Gastroesophageal sphincter (tissue), 4 donors: Measurements from ENCODE around the gene KRT3. TPM values are rescaled to one million over a fixed set of nuclear protein-coding genes. Genes with fewer than 3 reads are reported as not detected.

ENCODE experiments used
- ATAC-seq: fragments of 150-250 bp; one replicate; pipeline ENCODE4 v1.9.1; 2016; ENCODE audit warnings: mild to moderate bottlenecking, moderate library complexity
- H3K27ac ChIP-seq, 4 donors: fragments of 200-600 bp; sonication (generic) in 3 of 4; 1 replicate in 3 of 4; 2 replicates in 1 of 4; pipeline ENCODE4 v1.5.1; 2016 to 2019
- H3K27me3 ChIP-seq: fragments of 200-600 bp; sonication (generic); one replicate; pipeline ENCODE4 v1.5.1; 2019
- H3K36me3 ChIP-seq, 2 donors: fragments of 200-600 bp; sonication (generic); one replicate each; pipeline ENCODE4 v1.5.1; 2019; ENCODE audit warnings: control low read depth in 1 of 2
- H3K4me1 ChIP-seq, 3 donors: fragments of 200-600 bp; sonication (generic); 1 replicate in 2 of 3; 2 replicates in 1 of 3; pipeline ENCODE4 v1.5.1; 2016 to 2019; ENCODE audit warnings: control low read depth in 2 of 3
- H3K4me3 ChIP-seq, 2 donors: fragments of 200-600 bp; sonication (generic); one replicate each; pipeline ENCODE4 v1.5.1; 2019; ENCODE audit warnings: mild to moderate bottlenecking in 1 of 2, moderate library complexity in 1 of 2
- H3K9me3 ChIP-seq, 3 donors: fragments of 200-600 bp; sonication (generic); one replicate each; pipeline ENCODE4 v1.5.1; 2017 to 2019; ENCODE audit warnings: control low read depth in 2 of 3
- CTCF ChIP-seq, 4 experiments: fragments of 200-600 bp in 2 of 4; fragments of 450-650 bp in 2 of 4; sonication (generic) in 1 of 4; IDR thresholded peaks; one replicate each; pipeline ENCODE4 v1.5.1; 2017 to 2019; ENCODE audit warnings: antibody characterized with exemption in 4 of 4, mild to moderate bottlenecking in 2 of 4, moderate library complexity in 2 of 4
- EP300 ChIP-seq: sonication (generic); formaldehyde crosslinking; IDR thresholded peaks from one replicate; pipeline ENCODE4 v1.6.1; 2017; ENCODE audit warnings: antibody characterized with exemption, mild to moderate bottlenecking
- POLR2A ChIP-seq, 2 donors: fragments of 450-650 bp; IDR thresholded peaks; one replicate each; pipeline ENCODE4 v1.6.1; 2017; ENCODE audit warnings: antibody characterized with exemption in 2 of 2, mild to moderate bottlenecking in 2 of 2, moderate library complexity in 1 of 2
- POLR2AphosphoS5 ChIP-seq: sonication (generic); formaldehyde crosslinking; IDR thresholded peaks from one replicate; pipeline ENCODE4 v1.6.1; 2017; ENCODE audit warnings: antibody characterized with exemption
- WGBS, 2 donors: methylation state at CpG; one replicate each; pipeline ENCODE4 v1.1.5; 2018; ENCODE audit warnings: low coverage in 1 of 2; 5-methylcytosine and 5-hydroxymethylcytosine counted together
- total RNA-seq, 4 donors: library from RNA; depleted of rRNA; stranded (reverse); fragments of >200 nt; gene quantifications; one replicate each; pipeline ENCODE4 v1.1.0, GENCODE V29; 2016

KRT3 gene
- total RNA-seq, 4 donors from 2014 or later: not detected

DNA sequence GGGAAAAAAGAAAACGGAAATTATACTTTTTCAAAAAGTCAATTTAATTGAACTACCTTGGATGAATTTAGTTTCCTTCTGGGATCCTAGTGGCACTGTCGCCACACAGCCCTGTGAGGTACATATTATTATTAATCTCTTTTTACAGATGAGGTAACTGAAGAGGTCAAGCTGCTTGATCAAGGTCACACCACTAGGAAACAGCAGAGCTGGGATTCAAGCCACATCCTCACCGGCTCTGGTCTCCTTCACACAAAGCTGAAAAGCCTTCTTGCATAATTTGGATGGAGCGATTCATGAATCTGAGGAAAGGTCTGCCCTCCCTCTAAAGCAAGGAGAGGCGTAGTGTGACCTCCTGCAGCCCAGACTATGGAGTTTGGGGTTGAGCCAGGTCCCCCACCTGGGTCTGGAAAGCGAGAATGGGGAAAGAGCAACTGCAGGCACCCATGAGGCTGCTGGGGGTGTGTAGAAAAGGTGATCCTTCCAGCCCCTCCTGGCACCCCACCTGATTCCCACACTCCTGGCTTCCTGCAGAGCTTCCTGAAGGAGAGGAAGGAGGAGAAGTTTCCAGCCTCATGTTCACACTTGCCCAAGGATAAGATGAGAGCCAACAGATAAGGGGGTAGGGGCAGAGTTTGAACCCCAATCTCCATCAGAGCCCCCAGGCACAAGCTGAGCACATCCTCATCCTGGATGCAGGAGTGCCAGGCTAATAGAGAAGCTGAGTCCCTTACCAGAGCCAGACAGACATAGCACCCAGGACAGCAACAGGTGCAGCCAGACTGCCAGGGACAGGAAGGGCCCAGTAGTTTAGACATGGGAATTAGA lies 42.1 kb upstream of the KRT3 start:
- peaks cover 51% of the 10 kb centered on the region for H3K27me3 ChIP-seq
- no peaks in the 10 kb centered on the region for H3K4me1 ChIP-seq
- ATAC-seq: no peak
- TF ChIP-seq EP300: no peak
- no peak for TF ChIP-seq POLR2AphosphoS5
- TF ChIP-seq CTCF (IDR thresholded peaks at IDR 0.05): no peak
- TF ChIP-seq POLR2A (IDR thresholded peaks at IDR 0.05): no peak
- no peaks in the 10 kb centered on the region for H3K9me3 ChIP-seq
- 74 to 80% methylated on average over 2 to 3 of the region's 6 CpGs for WGBS, 2 donors
- no peak overlapping the region for H3K27ac ChIP-seq
- H3K4me3 ChIP-seq: no peak overlapping the region
- H3K36me3 ChIP-seq: no peaks in the 10 kb centered on the region

- Histone ChIP-seq H3K27me3 (peaks cover 51% of the 10 kb centered on the region), H3K4me1 (no peaks in the 10 kb centered on the region), H3K9me3 (no peaks in the 10 kb centered on the region), H3K36me3 (no peaks in the 10 kb centered on the region), H3K27ac (no peak overlapping the region), H3K4me3 (no peak overlapping the region)
- no peak for ATAC-seq
- TF ChIP-seq POLR2AphosphoS5 (no peak), CTCF (IDR thresholded peaks at IDR 0.05) (no peak), EP300 (no peak), POLR2A (IDR thresholded peaks at IDR 0.05) (no peak)
- 61 to 94% methylated on average over 3 to 7 of the region's 9 CpGs for WGBS, 2 donors
Measured at GRCh38 chr12:52837413-52837741, 41.5 kb upstream of the KRT3 start.

GRCh38 chr12:52836491-52837412 lies 40.8 kb upstream of the KRT3 start:
- ATAC-seq: no peak
- no peaks in the 10 kb centered on the region for H3K4me1 ChIP-seq
- WGBS, 2 donors: 77 to 79% methylated on average over 5 to 8 of the region's 9 CpGs
- H3K36me3 ChIP-seq: no peaks in the 10 kb centered on the region
- H3K4me3 ChIP-seq: no peak overlapping the region
- no peak for TF ChIP-seq POLR2AphosphoS5
- no peak for TF ChIP-seq EP300
- TF ChIP-seq POLR2A (IDR thresholded peaks at IDR 0.05): no peak
- no peak for TF ChIP-seq CTCF (IDR thresholded peaks at IDR 0.05)
- H3K27me3 ChIP-seq: peaks cover 51% of the 10 kb centered on the region
- H3K9me3 ChIP-seq: no peaks in the 10 kb centered on the region
- H3K27ac ChIP-seq: no peak overlapping the region

DNA sequence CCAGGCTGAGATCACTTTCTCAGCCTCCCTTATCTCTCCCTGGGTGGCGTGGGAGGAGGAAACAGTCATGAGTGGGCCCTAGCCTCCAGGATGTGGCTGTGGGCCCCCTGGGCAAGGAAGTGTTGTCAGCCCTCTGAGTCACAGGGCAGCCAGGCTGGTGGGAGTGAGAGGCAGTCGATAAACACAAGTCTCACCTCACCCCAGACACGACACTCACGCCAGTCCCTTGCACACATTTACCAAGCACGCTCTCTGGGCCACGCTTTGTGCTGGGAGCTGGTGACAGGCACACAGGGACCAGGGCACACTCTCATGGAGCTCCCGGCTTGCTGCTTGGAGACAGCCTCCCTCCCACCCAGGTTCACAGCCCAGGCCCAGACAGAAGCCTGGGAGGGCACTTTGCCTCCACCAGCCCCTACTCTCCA lies 40.1 kb upstream of the KRT3 start:
- H3K36me3 ChIP-seq: no peaks in the 10 kb centered on the region
- no peaks in the 10 kb centered on the region for H3K4me1 ChIP-seq
- no CpG with 5 or more reads among the region's 7 CpGs for WGBS, 2 donors
- H3K27ac ChIP-seq: no peak overlapping the region
- no peak for ATAC-seq
- no peaks in the 10 kb centered on the region for H3K9me3 ChIP-seq
- TF ChIP-seq POLR2AphosphoS5: no peak
- no peak for TF ChIP-seq EP300
- TF ChIP-seq POLR2A (IDR thresholded peaks at IDR 0.05): no peak
- no peak for TF ChIP-seq CTCF (IDR thresholded peaks at IDR 0.05)
- H3K4me3 ChIP-seq: no peak overlapping the region
- peaks cover 51% of the 10 kb centered on the region for H3K27me3 ChIP-seq
